IPS-18c (cell line): Measurements from ENCODE around the gene HUNK.

Experiments
- H3K4me3 ChIP-seq: 2 replicates; pipeline ENCODE4 v1.7.0; 2013; ENCODE audit warnings: low read depth, mild to moderate bottlenecking, low read length, moderate library complexity; ENCODE audit not compliant: insufficient read depth
- H3K9me3 ChIP-seq: one replicate; pipeline ENCODE4 v1.6.1; 2013; ENCODE audit warnings: mild to moderate bottlenecking, low read length, moderate library complexity; ENCODE audit not compliant: control insufficient read depth, insufficient read depth

HUNK gene

DNA sequence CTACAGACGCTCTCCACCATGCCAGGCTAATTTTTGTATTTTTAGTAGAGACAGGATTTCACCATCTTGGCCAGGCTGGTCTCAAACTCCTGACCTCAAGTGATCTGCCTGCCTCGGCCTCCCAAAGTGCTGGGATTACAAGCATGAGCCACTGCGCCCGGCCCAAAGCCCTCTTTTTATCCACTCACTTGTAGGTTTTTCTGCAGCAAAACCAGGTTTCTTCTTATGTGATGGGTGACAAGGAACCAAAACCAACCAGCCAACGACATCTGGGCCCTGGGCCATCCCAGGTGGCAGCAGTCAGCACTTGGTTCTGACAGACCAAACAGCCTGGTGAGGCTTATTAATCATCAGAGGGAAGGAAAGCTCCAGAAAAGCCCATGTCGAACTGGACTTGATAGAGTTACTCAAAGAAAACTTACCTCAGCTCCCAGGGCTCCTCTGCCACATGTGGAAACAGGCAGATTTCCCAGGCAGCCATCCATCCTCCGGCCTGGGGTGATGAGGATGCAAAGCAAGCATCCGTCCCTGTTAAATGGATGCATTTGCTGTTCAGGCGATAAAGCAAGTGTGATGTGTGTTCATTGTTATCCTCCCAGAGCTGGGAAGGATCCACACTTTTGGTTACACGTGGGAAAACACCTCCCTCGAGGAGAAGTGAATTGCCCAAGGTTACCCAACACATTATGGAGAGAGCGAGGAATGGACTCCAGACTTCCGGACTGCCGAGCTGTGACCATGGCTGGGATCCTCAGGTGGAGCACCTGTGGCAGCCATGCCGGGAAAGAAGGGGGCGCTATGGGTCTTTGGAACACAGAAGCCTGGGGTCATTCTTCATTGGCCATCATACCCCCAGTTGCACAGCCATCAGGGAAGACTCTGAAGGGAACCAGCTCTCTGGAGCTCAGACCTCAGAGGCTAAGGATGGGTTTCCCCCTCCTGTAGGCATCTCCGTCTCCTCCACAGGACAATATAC, 118.8 kb downstream of the HUNK start:
- H3K9me3 ChIP-seq, result no peaks in the 10 kb centered on the region

DNA sequence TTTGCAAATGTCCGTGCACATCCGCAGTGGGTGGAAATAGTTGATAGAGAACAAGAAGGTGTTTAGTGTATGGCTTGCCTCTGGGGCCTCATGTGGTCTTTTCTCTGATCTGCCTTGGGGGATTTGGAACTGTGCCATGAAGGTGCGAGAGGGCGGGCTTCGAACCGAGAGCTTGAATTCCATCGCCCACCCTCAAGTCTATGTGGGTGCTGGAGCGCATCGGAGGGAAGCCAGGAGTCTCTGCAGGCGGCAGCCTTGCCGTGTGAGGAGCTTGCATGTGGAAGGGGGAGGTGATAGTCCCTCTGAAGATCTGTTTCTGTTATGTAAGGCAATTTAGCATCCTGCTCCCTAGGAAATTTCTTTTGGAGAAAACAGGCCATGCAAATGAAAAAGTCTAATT, 119.6 kb downstream of the HUNK start:
- no peak overlapping the region for H3K4me3 ChIP-seq
- no peaks in the 10 kb centered on the region for H3K9me3 ChIP-seq

More for the DNA sequence above, 118.8 kb downstream of the HUNK start:
- H3K4me3 ChIP-seq, result no peak overlapping the region

DNA sequence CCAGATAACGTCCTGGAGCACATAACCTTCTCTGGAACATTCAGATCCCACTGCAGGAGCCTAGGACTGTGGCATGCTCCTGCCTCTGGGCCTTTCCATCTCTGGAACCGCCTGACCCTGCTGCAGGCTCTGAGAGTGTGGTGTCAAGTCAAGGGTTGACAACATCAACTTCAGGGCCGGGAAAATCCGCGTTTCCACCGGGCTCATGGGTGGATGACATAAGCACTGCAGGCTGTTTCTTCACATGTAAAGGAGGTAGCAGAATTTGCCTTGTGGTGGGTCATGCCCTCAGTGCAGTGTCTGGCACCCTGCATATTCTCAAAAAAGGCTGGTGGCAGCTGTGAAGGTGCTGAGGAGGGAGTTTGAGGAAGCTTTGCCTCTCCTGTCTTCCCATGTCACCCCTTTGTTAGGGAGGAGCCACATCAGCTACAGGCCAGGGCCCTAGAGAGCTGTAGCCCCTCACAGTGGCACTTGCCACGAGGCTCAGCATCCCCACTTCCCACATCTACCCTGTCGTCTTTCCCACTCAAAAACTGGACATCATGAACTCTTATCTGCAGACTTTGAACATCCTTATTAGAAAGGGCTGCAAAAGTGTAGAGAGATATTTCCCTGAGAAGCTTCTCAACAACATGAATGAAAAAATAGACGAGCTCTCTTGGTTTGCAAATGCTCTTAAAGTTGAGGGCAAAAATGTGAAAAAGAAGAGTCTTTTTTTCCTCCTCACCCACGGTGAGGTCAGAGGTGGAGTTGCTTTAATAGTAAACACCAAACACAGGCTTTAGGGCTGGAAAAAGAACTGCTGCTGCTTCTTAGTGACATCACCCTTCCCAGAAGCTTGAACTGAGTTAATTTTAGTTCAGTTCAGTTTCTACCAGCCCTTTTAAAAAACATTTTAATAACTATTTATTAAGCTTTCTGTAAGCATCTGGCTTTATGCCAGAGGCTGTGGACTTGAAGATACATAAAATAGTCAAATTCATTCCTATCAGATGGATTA, 121.3 kb downstream of the HUNK start:
- no peak overlapping the region; the same call in 1 of the 2 replicates for H3K4me3 ChIP-seq
- no peaks in the 10 kb centered on the region for H3K9me3 ChIP-seq

GRCh38 chr21:31997191-31997590, 124.4 kb downstream of the HUNK start:
- no peaks in the 10 kb centered on the region for H3K9me3 ChIP-seq
- H3K4me3 ChIP-seq, result no peak overlapping the region

DNA sequence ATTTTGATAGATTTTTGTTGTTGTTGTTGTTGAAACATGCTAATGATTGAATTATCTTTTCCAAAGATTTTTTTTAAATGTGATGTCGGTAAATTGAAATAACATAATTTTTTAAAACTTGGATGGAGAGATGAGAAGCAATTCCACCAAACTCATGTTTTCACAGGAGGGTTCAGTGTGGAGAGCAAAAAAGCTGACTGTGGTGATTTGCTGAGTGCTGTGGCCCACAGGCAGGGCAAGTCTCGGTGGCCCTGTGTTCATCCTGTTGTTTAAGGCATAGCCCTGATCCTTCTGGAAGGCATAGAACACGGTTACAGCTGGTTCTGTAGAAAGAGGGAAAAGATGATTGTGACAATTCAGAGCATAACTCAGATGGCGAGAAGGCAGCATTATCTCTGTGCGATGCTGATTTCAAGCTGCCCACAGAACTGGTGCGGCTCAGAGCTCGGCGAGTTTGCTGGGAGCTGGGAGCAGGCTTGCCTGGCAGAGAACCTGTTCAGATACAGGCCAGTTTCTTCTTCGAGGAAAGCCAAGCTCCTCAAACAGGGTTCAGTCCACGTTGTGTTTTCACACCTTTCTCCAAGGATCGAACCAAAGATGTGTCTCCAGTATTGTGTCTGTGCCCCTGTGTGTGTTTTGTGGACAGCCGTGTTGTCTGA, 127.1 kb downstream of the HUNK start:
- Histone ChIP-seq H3K9me3 (no peaks in the 10 kb centered on the region), H3K4me3 (no peak overlapping the region)

DNA sequence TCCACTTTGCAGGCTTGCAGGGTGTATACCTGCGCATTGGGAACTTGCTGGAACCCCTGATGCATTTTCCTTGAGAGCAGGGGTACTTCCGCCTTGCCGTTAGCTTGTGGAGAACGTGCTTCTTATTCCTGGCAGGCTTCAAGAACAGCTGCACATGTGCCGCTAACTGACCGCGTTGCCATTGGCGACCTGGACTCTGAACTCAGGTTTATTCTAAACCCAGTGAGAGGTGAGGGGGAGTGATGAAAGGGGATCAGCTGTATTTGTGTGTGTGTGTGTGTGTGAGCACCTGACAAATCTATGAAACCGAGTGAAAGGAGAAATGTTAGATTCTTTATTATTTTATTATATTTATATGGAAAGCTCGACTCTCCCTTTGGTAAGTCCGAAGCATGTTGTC, 128.6 kb downstream of the HUNK start:
- Histone ChIP-seq H3K9me3 (no peaks in the 10 kb centered on the region), H3K4me3 (no peak overlapping the region)

- H3K9me3 ChIP-seq, result no peaks in the 10 kb centered on the region
- no peak overlapping the region for H3K4me3 ChIP-seq
Observed at GRCh38 chr21:32003411-32003810, 130.6 kb downstream of the HUNK start.

DNA sequence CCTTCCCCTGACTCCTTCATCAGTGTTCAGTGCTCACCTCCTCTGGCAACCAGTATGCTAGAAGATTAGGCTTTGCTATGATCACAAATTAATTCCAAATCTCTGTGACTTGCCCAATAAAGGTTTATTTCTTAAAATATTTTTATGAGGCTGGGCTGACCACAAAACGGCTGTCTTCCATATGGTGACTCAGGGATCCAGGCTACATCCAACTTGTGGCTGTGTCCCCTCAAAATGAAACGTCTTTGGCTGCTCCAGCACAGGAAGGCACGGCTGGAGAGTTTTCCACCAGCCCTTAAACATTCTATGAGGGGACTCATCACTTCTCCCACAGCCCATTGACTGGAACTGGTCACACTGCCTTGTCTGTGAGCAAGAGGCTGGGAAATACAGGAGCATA, 131.5 kb downstream of the HUNK start:
- Histone ChIP-seq H3K9me3 (no peaks in the 10 kb centered on the region), H3K4me3 (no peak overlapping the region)

- Histone ChIP-seq H3K4me3 (no peak overlapping the region), H3K9me3 (peaks cover 3% of the 10 kb centered on the region)
Observed at GRCh38 chr21:32007456-32007855, 134.6 kb downstream of the HUNK start.

- Histone ChIP-seq H3K9me3 (peaks cover 3% of the 10 kb centered on the region), H3K4me3 (no peak overlapping the region)
Observed at GRCh38 chr21:32008714-32009113, 135.9 kb downstream of the HUNK start.

- Histone ChIP-seq H3K4me3 (no peak overlapping the region), H3K9me3 (peaks cover 3% of the 10 kb centered on the region)
Observed at GRCh38 chr21:32009263-32009662, 136.4 kb downstream of the HUNK start.

GRCh38 chr21:32015461-32016139, 142.8 kb downstream of the HUNK start:
- no peak overlapping the region for H3K4me3 ChIP-seq
- peaks cover 3% of the 10 kb centered on the region for H3K9me3 ChIP-seq

DNA sequence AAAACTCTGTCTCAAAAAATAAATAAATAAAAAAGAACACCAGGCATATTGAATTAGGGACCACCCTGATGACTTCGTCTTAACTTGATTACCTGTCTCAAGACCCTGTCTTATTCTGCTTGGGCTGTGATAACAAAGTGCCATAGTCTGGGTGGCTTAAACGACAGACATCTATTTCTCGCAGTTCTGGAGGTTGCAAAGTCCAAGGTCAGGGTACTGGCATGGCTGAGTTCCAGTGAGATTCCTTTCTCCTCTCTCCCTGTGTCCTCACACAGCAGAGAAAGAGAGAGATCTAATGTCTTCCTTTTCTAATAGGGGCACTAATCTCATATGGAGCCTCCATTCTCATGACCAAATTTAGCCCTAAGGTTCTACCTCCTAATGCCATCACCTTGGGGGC, 145.6 kb downstream of the HUNK start:
- Histone ChIP-seq H3K4me3 (no peak overlapping the region), H3K9me3 (no peaks in the 10 kb centered on the region)

DNA sequence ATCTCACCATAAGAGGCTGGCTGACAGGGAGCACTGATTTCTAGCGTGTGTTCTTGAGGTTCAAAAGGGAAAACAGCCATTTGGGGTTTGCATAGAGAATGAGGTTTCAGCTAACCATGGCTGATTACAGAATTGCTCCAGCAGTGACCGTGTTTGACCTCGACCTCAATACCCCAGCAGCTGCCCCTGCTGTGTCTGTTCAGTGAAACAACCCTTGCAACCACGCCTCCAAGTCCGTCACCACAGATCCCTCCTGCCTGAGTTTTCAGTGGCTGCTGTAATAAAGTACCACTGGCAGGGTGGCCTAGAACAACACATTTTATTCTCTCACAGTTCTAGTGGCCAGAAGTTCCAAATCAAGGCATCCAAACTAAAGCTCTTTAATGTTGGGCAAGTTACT, 147.7 kb downstream of the HUNK start:
- H3K9me3 ChIP-seq, result no peaks in the 10 kb centered on the region
- no peak overlapping the region for H3K4me3 ChIP-seq

DNA sequence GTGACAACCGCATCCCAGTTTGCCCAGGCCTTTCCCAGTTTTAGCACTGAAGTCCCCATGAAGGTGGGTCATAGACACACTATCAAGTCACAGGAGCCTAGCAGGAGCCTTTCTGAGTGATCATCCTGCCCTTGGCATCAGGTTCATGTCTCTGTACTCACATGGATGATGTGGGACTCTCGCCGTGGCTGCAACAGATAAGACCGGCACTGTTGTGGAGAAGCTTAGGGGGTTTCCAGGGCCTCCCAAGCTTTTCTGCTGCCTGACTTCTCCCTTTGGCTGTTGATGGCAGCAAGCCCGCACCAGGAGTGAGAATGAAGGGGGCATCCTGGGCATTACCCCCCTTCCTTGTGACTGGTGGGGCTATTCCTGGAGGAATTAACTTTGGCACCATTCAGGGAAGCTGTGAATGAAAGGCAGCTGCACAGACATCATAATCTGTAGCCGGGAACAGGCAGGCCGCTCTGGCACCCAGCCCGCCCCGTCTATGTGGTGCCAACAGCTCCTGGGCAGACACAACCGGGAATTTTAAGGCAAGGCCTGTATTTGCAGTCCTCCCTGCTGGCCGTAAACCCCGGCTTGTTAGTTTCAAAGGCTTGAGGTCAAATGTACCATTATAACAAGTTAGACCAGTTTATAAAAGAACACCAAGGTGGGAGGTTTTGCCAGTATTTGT, 148.6 kb downstream of the HUNK start:
- no peaks in the 10 kb centered on the region for H3K9me3 ChIP-seq
- H3K4me3 ChIP-seq, result no peak overlapping the region

DNA sequence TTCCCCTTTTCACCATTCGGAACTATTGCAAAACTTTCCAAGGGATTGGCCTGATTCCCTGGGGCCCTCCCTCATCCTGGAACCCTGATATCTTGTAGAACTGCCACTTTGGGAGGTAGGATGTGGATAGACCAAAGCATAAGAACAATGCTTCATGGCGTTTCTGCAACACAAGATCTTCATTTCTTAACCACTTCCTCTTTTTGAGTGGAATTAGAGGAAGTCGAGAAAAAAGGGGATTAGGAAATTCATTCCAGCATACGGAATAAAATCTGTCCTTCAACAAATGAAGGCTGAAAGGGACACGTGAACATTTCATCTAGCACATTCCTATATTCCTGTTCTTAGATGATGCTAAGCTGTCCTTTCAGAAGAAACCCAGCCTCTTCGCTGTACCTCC, 149.3 kb downstream of the HUNK start:
- H3K9me3 ChIP-seq, result no peaks in the 10 kb centered on the region
- H3K4me3 ChIP-seq, result no peak overlapping the region
